ENCODE measurements around the gene PIK3IP1. TPM values are rescaled to one million over a fixed set of nuclear protein-coding genes. Genes with fewer than 3 reads are reported as not detected.

The PIK3IP1 gene
- total and polyA plus RNA-seq, 5 experiments from 2014 or later: 530 to 963 (median 730) TPM

GRCh38 chr22:31287818-31288495 is 4.3 kb downstream of the PIK3IP1 start:
- Mint-ChIP-seq H3K27ac (peak overlapping the region; percentile 99 to 100 (median 100)), H3K9me3 (peaks cover 0 to 2% (median 0%) of the 10 kb centered on the region in 9 donors), H3K36me3 (peaks cover 42 to 90% (median 71%) of the 10 kb centered on the region in 3 donors), H3K4me3 (peak overlapping the region; percentile 92 to 100 (median 98)), H3K4me1 (peaks cover 34 to 83% (median 74%) of the 10 kb centered on the region in 4 donors), H3K27me3 (peaks cover 0 to 5% (median 0%) of the 10 kb centered on the region in 5 donors)
- ATAC-seq (no peak), DNase-seq (peak in 1 of 10 donors; percentile 21)
- POLR2A ChIA-PET: interaction anchor here (1.1 to 16.8 kb wide), 6 partner anchors 10 to 76 kb away, joined by 4 to 1498 read pairs (median 224); partner anchors contain the start of genes LIMK2 and PATZ1

DNA sequence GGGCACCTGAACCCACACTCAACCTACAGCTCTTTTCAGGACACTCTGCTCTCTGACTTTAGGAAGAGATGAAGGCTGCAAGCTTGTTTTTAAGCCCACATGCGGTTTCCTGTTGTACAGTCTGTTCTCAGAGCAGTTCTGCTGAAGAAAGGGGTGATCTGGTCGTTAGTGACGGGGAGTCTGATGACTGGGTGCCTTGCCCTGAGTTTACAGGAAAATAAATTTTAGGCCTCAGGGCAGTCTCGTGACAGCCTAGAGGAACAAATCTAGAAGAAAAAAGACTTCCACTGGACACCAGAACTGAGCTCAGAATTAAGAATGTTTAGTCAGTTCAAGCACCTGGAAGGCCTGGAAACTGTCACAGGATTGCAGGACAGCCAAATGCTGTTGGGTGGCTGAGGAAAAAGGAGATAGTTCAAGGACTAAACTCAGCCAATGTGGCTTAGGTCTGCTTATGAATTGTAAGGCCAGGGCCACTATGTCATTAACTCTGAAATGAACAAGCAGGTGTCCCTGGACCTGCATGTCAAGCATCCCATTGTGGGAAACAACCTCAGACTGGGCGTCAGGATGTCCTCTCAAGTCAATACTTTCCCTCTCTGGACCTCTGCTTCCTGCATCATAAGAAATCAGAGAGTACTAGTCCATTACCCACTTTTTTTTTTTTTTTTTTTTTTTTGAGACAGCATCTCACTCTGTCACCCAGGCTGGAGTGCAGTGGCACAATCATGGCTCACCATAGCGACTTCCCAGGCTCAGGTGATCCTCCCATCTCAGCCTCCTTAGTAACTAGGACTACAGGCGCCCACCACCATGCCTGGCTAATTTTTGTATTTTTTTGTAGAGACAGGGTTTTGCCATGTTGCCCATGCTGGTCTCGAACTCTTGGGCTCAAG is 5.7 kb downstream of the PIK3IP1 start:
- H3K9me3 Mint-ChIP-seq: peaks cover 0 to 2% (median 0%) of the 10 kb centered on the region in 9 donors
- peak overlapping the region; percentile 99 to 100 (median 100) for H3K27ac Mint-ChIP-seq
- peaks cover 0 to 2% (median 0%) of the 10 kb centered on the region in 5 donors for H3K27me3 Mint-ChIP-seq
- POLR2A ChIA-PET: interaction anchor here (0.6 to 22.1 kb wide), 20 partner anchors 7 to 960 kb away, joined by 3 to 1498 read pairs (median 6); partner anchors contain the start of genes DUSP18, LIMK2, MORC2 and PATZ1
- peaks cover 31 to 98% (median 67%) of the 10 kb centered on the region in 3 donors for H3K36me3 Mint-ChIP-seq
- DNase-seq (peak in 9 of 10 donors; percentile 63 to 90 (median 76)), ATAC-seq (peak; percentile 50 to 57)
- H3K4me3 Mint-ChIP-seq: peak overlapping the region; percentile 79 to 100 (median 98)
- H3K4me1 Mint-ChIP-seq: peaks cover 35 to 89% (median 82%) of the 10 kb centered on the region in 4 donors

- H3K4me1 Mint-ChIP-seq: peaks cover 36 to 98% (median 94%) of the 10 kb centered on the region in 4 donors
- DNase-seq: peak in 1 of 10 donors; percentile 15
- H3K4me3 Mint-ChIP-seq: peak overlapping the region; percentile 79 to 100 (median 98)
- no peaks in the 10 kb centered on the region for H3K9me3 Mint-ChIP-seq
- peak overlapping the region; percentile 99 to 100 (median 100) for H3K27ac Mint-ChIP-seq
- H3K27me3 Mint-ChIP-seq: no peaks in the 10 kb centered on the region
- POLR2A ChIA-PET: interaction anchor here (0.8 to 22.1 kb wide), 13 partner anchors 10 to 338 kb away, joined by 3 to 1498 read pairs (median 7); partner anchors contain the start of genes LIMK2, MORC2, PATZ1 and PIK3IP1
- ATAC-seq: no peak
- peaks cover 20 to 99% (median 71%) of the 10 kb centered on the region in 3 donors for H3K36me3 Mint-ChIP-seq
These were observed 7.8 kb downstream of the PIK3IP1 start for GRCh38 chr22:31284281-31285155.

DNA sequence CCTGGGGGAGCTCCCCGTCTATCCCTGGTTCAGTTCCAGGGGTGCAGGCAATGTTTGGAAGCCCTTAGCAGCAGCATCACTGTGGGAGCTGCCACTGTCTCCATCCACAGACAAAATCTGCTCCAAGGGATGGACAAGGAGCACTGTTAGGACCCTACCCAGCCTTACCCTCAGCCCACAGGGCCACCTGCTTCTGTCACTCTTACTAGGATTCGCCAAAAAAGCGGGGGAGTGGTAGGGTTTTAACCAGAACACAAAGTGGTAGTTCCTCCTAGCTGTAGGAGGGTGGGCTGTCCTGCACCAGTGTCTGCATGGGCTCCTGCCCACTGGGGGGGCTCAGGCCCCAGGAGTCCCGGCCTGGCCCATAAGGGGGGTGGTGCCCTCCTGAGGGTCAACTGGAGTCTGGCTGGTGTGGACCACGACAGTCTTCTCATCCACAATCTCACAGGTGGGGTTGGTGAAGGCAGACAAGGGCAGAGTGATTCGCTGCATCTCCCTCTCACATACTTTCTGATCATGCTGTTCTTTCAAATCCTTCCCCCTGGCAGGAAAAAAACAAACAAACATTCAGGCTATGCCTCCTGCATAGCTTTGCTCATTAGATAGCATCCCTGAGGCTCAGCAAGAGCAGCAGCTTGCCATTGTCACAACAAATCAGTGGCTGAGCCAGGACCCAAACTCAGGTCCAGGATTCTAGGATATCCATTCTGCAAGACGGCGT is 9.4 kb downstream of the PIK3IP1 start:
- Mint-ChIP-seq H3K27ac (peak overlapping the region; percentile 99 to 100 (median 100)), H3K4me1 (peaks cover 51 to 100% (median 98%) of the 10 kb centered on the region in 4 donors), H3K4me3 (peak overlapping the region; percentile 45 to 100 (median 87)), H3K27me3 (no peaks in the 10 kb centered on the region), H3K36me3 (peaks cover 20 to 84% (median 57%) of the 10 kb centered on the region in 3 donors), H3K9me3 (no peaks in the 10 kb centered on the region)
- POLR2A ChIA-PET: interaction anchor here (0.5 to 22.1 kb wide), 11 partner anchors 9 to 1102 kb away, joined by 3 to 1498 read pairs (median 5); partner anchors contain the start of genes LIMK2, PATZ1, PIK3IP1 and RNF185
- ATAC-seq: no peak
- DNase-seq: no peak

DNA sequence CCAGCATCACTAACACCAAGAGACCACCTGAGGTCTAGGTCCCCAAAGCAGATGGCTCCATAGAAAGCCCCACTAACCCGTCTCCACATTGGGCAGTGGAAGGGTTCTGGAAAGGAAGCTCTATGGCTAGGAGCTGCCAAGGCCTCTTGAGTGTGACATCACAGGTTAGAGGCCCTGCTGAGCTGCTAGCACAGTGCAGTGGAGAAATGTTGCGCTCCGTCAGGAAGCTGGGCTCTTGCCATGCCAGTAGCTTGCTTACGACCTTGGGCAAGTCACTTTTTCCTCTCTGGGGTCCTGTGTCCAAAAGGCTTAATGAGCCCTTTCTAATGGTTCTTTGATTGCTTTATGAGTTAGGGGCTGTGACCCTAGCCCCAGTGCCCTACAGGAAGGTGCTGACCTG is 10.6 kb downstream of the PIK3IP1 start:
- peak in 2 of 10 donors; percentile 33 to 42 for DNase-seq
- Mint-ChIP-seq H3K9me3 (no peaks in the 10 kb centered on the region), H3K4me3 (peak overlapping the region; percentile 43 to 100 (median 80)), H3K27ac (peak overlapping the region; percentile 93 to 100 (median 99)), H3K4me1 (peaks cover 47 to 99% (median 97%) of the 10 kb centered on the region in 4 donors), H3K27me3 (no peaks in the 10 kb centered on the region), H3K36me3 (peaks cover 20 to 72% (median 52%) of the 10 kb centered on the region in 3 donors)
- ATAC-seq: no peak
- POLR2A ChIA-PET: interaction anchor here (0.6 to 22.1 kb wide), 12 partner anchors 8 to 312 kb away, joined by 3 to 1498 read pairs (median 5); partner anchors contain the start of genes LIMK2, MORC2, PATZ1 and PIK3IP1

- Mint-ChIP-seq H3K27me3 (no peaks in the 10 kb centered on the region), H3K4me1 (peaks cover 42 to 96% (median 94%) of the 10 kb centered on the region in 4 donors), H3K36me3 (peaks cover 6 to 63% (median 35%) of the 10 kb centered on the region in 3 donors), H3K4me3 (peak overlapping the region; percentile 37 to 100 (median 80)), H3K27ac (peak overlapping the region; percentile 93 to 100 (median 99)), H3K9me3 (no peaks in the 10 kb centered on the region)
- peak in 1 of 10 donors; percentile 32 for DNase-seq
- no peak for ATAC-seq
- POLR2A ChIA-PET: interaction anchor here (0.7 to 22.1 kb wide), 13 partner anchors 11 to 119 kb away, joined by 3 to 1498 read pairs (median 8); partner anchors contain the start of genes DRG1, LIMK2, PATZ1 and PIK3IP1
These were observed 12.3 kb downstream of the PIK3IP1 start for GRCh38 chr22:31279821-31280505.

- peaks cover 46 to 96% (median 94%) of the 10 kb centered on the region in 4 donors for H3K4me1 Mint-ChIP-seq
- no peaks in the 10 kb centered on the region for H3K9me3 Mint-ChIP-seq
- DNase-seq (no peak), ATAC-seq (no peak)
- H3K27me3 Mint-ChIP-seq: no peaks in the 10 kb centered on the region
- POLR2A ChIA-PET: interaction anchor here (0.6 to 22.1 kb wide), 20 partner anchors 10 to 310 kb away, joined by 3 to 1498 read pairs (median 4); partner anchors contain the start of genes DRG1, LIMK2, MORC2 and PATZ1
- peak overlapping the region; percentile 93 to 100 (median 99) for H3K27ac Mint-ChIP-seq
- H3K36me3 Mint-ChIP-seq: peaks cover 6 to 60% (median 35%) of the 10 kb centered on the region in 3 donors
- H3K4me3 Mint-ChIP-seq: peak overlapping the region; percentile 40 to 100 (median 80)
These were observed 13.0 kb downstream of the PIK3IP1 start for GRCh38 chr22:31279327-31279669.

- Mint-ChIP-seq H3K36me3 (peaks cover 6 to 59% (median 36%) of the 10 kb centered on the region in 3 donors), H3K4me3 (peak overlapping the region; percentile 40 to 100 (median 75)), H3K4me1 (peaks cover 45 to 96% (median 92%) of the 10 kb centered on the region in 4 donors), H3K27me3 (no peaks in the 10 kb centered on the region), H3K27ac (peak overlapping the region; percentile 93 to 100 (median 99)), H3K9me3 (no peaks in the 10 kb centered on the region)
- POLR2A ChIA-PET: interaction anchor here (0.5 to 22.1 kb wide), 25 partner anchors 5 to 310 kb away, joined by 3 to 1498 read pairs (median 3); partner anchors contain the start of genes LIMK2, MORC2, PATZ1 and PIK3IP1
- DNase-seq (peak in 9 of 10 donors; percentile 48 to 86 (median 72)), ATAC-seq (peak; percentile 78 to 79)
These were observed 13.5 kb downstream of the PIK3IP1 start for GRCh38 chr22:31278626-31279326.

DNA sequence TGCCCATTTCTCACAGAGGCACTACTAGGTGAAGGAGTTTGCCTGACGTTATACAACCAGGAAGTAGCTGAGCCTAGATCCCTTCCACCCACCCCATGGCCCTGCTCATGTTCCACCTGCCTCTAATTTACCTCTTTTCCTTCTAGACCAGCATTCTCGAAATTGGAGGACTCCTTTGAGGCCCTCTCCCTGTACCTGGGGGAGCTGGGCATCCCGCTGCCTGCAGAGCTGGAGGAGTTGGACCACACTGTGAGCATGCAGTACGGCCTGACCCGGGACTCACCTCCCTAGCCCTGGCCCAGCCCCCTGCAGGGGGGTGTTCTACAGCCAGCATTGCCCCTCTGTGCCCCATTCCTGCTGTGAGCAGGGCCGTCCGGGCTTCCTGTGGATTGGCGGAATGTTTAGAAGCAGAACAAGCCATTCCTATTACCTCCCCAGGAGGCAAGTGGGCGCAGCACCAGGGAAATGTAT is 14.1 kb downstream of the PIK3IP1 start:
- peak in 1 of 10 donors; percentile 38 for DNase-seq
- Mint-ChIP-seq H3K4me1 (peaks cover 47 to 94% (median 91%) of the 10 kb centered on the region in 4 donors), H3K9me3 (no peaks in the 10 kb centered on the region), H3K27me3 (no peaks in the 10 kb centered on the region), H3K27ac (peak overlapping the region; percentile 93 to 100 (median 99)), H3K36me3 (peaks cover 2 to 54% (median 30%) of the 10 kb centered on the region in 3 donors), H3K4me3 (peak overlapping the region; percentile 40 to 100 (median 75))
- POLR2A ChIA-PET: interaction anchor here (0.5 to 22.1 kb wide), 14 partner anchors 6 to 128 kb away, joined by 3 to 1498 read pairs (median 8); partner anchors contain the start of genes LIMK2, PATZ1 and PIK3IP1
- ATAC-seq: peak in 1 of 2 donors; percentile 7

Data from naive thymus-derived CD8-positive, alpha-beta T cell (primary cell).